ENCODE data around the gene ECT2. TPM values are rescaled to one million over a fixed set of nuclear protein-coding genes. Genes with fewer than 3 reads are reported as not detected.

Gene ECT2
- total RNA-seq, 2 donors from 2014 or later, result 0.99 to 1.8 TPM

DNA sequence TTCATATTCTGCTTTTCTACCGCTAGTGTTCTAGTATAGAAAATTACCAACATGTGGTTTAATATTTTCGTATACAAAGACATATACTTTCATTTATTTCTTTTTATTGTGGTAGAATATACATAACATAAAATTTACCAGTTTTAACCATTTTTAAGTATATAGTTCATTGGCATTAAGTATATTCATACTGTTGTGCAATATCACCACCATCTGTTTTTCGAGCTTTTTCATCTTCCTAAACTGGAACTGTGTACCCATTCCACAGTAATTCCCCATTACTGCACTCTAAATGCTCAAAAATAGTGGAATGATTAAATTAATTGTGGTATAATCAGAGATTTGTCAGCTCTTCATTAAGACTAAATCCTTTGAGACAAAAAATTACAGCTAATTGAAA is 62.9 kb downstream of the ECT2 start:
- Histone ChIP-seq H3K27me3 (no peaks in the 10 kb centered on the region), H3K9me3 (no peaks in the 10 kb centered on the region), H3K36me3 (replicated peaks in 1 of 2; ENCODE audit: insufficient read depth in 1 of 2, low read depth in 2 of 2) (no peaks in the 10 kb centered on the region), H3K4me1 (no peaks in the 10 kb centered on the region), H3K4me3 (no peak overlapping the region), H3K27ac (no peak overlapping the region)
- TF ChIP-seq, protein P1, sequence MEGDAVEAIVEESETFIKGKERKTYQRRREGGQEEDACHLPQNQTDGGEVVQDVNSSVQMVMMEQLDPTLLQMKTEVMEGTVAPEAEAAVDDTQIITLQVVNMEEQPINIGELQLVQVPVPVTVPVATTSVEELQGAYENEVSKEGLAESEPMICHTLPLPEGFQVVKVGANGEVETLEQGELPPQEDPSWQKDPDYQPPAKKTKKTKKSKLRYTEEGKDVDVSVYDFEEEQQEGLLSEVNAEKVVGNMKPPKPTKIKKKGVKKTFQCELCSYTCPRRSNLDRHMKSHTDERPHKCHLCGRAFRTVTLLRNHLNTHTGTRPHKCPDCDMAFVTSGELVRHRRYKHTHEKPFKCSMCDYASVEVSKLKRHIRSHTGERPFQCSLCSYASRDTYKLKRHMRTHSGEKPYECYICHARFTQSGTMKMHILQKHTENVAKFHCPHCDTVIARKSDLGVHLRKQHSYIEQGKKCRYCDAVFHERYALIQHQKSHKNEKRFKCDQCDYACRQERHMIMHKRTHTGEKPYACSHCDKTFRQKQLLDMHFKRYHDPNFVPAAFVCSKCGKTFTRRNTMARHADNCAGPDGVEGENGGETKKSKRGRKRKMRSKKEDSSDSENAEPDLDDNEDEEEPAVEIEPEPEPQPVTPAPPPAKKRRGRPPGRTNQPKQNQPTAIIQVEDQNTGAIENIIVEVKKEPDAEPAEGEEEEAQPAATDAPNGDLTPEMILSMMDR (IDR thresholded peaks at IDR 0.05), result no peak
- TF ChIP-seq POLR2A (IDR thresholded peaks at IDR 0.05), result no peak
- DNase-seq (no peak), ATAC-seq (no peak)
- intact Hi-C loops (cut with DNase I), result no loop called here
- WGBS, 2 donors, result 94 to 97% methylated on average over 3 of the region's 3 CpGs

DNA sequence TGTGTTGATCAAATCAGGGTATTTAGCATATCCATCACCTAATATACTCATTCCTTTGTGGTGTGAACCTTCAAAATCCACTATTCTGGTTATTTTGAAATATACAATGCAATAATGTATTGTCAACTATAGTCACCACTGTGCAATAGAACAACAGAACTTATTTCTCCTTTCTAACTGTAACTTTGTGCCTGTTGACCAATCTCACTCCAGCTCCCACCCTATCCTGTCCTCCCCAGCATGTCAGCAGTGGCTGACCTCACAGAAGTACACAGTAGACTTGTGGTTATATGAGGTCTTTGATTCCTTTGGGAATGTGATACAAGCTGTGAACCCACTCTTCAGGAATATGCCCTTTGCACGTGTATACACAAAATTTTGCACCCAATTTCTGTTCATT is 64.2 kb downstream of the ECT2 start:
- intact Hi-C loops (cut with DNase I), result no loop called here
- H3K27me3 ChIP-seq, result no peaks in the 10 kb centered on the region
- H3K4me3 ChIP-seq, result no peak overlapping the region
- H3K36me3 ChIP-seq (replicated peaks in 1 of 2; ENCODE audit: insufficient read depth in 1 of 2, low read depth in 2 of 2), result no peaks in the 10 kb centered on the region
- H3K4me1 ChIP-seq, result no peaks in the 10 kb centered on the region
- H3K9me3 ChIP-seq, result no peaks in the 10 kb centered on the region
- DNase-seq (no peak), ATAC-seq (no peak)
- H3K27ac ChIP-seq, result no peak overlapping the region
- 76 to 81% methylated on average over 1 of the region's 1 CpG for WGBS, 2 donors
- no peak for TF ChIP-seq POLR2A (IDR thresholded peaks at IDR 0.05)
- TF ChIP-seq, protein P1 (IDR thresholded peaks at IDR 0.05), result no peak

DNA sequence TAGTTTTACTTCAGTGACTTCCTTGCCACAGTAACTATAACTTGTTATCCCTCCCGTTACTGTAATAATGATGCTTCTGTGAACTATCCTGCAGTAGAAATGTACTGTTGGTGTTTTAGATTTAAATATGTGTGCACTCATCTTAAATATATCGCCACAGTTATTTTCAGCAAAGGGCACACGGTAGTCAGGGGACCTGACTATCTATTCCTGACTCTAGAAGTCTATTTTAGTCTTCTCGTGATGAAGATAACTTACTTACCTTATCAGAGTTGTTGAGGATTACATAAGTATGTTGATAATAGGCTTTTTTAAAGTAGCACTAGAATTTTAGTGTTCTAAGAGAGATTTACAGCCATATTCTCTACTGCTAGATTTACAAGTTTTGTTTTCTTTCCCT is 65.3 kb downstream of the ECT2 start:
- WGBS, 2 donors, result 69 to 70% methylated on average over 4 of the region's 4 CpGs
- no peaks in the 10 kb centered on the region for H3K9me3 ChIP-seq
- H3K4me3 ChIP-seq, result no peak overlapping the region
- intact Hi-C loops (cut with DNase I), result no loop called here
- no peaks in the 10 kb centered on the region for H3K27me3 ChIP-seq
- H3K4me1 ChIP-seq, result no peaks in the 10 kb centered on the region
- H3K27ac ChIP-seq, result no peak overlapping the region
- DNase-seq (no peak), ATAC-seq (no peak)
- TF ChIP-seq POLR2A (IDR thresholded peaks at IDR 0.05), result no peak
- TF ChIP-seq, protein P1 (IDR thresholded peaks at IDR 0.05), result no peak
- no peaks in the 10 kb centered on the region for H3K36me3 ChIP-seq (replicated peaks in 1 of 2; ENCODE audit: insufficient read depth in 1 of 2, low read depth in 2 of 2)

DNA sequence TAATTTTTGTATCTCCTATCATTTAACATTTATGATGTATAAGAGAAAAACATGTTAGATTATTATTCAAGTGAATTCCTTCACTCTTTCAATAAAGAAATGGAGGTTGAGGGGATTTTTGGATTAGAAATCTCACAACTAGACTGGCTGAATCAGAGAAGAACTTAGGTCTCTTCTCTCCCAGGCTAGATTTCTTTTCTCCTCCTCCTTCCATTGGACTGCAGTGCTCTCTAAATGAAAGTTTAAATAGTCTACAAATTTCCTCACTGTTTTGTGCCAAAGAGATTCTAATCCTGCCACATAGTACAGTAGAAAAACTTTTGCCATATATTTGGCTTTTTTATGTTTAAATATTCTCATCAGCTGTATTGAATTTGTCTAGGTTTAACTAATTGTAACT is 65.8 kb downstream of the ECT2 start:
- no peak for ATAC-seq
- no peaks in the 10 kb centered on the region for H3K4me1 ChIP-seq
- no peaks in the 10 kb centered on the region for H3K27me3 ChIP-seq
- no peak for TF ChIP-seq POLR2A (IDR thresholded peaks at IDR 0.05)
- TF ChIP-seq, protein P1 (IDR thresholded peaks at IDR 0.05), result no peak
- no peaks in the 10 kb centered on the region for H3K9me3 ChIP-seq
- no peak overlapping the region for H3K4me3 ChIP-seq
- H3K36me3 ChIP-seq (replicated peaks in 1 of 2; ENCODE audit: insufficient read depth in 1 of 2, low read depth in 2 of 2), result no peaks in the 10 kb centered on the region
- no peak overlapping the region for H3K27ac ChIP-seq
- no peak for DNase-seq
- intact Hi-C loops (cut with DNase I), result no loop called here

DNA sequence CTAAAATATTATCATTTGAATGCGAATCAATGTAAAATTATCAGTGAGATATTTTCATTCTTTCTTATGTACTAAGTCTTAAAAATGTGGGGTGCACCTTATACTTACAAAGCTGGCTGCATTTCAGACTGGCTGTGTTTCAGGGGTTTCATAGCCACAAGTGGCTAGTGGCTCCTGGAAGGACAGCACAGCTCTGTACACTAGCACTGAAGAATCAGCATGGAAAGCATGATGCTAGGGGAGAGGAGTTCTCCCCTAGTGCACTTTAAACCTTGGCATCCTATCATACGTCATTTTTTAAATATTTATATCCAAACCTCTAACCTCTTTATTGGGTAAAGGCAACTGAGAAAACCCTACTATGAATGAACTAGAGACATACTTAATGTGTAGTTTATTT is 66.4 kb downstream of the ECT2 start:
- TF ChIP-seq POLR2A (IDR thresholded peaks at IDR 0.05), result no peak
- TF ChIP-seq, protein P1 (IDR thresholded peaks at IDR 0.05), result no peak
- Histone ChIP-seq H3K36me3 (replicated peaks in 1 of 2; ENCODE audit: insufficient read depth in 1 of 2, low read depth in 2 of 2) (no peaks in the 10 kb centered on the region), H3K27me3 (no peaks in the 10 kb centered on the region), H3K27ac (no peak overlapping the region), H3K4me1 (no peaks in the 10 kb centered on the region), H3K4me3 (no peak overlapping the region), H3K9me3 (no peaks in the 10 kb centered on the region)
- ATAC-seq, result no peak
- no peak for DNase-seq
- intact Hi-C loops (cut with DNase I), result no loop called here
- 85 to 95% methylated on average over 2 of the region's 2 CpGs for WGBS, 2 donors
